IMR-90 (cell line): ENCODE measurements around the gene PTPN4. TPM values are rescaled to one million over a fixed set of nuclear protein-coding genes. Genes with fewer than 3 reads are reported as not detected.

ENCODE experiments used
- ATAC-seq: fragments of 200-7000 bp; cut with Tn5 transposase; 2 replicates; pipeline ENCODE4 v1.9.1; 2020; ENCODE audit warnings: low read depth, mild to moderate bottlenecking, moderate library complexity
- BruUV-seq: library from RNA; stranded (reverse); fragments of 400-500 nt; replicated peaks from 2 replicates; lab custom pipeline; 2021; lab: Mats Ljungman, UMichigan
- CTCF ChIA-PET: fragments of 300-600 bp; formaldehyde crosslinking; extraction: SDS; loops from one replicate; lab custom pipeline; 2021; ENCODE audit warnings: antibody characterized with exemption; lab: Yijun Ruan, JAX
- POLR2A ChIA-PET: fragments of 300-600 bp; sonication (Branson Sonifier 250); formaldehyde crosslinking; loops from one replicate; lab custom pipeline; 2022; ENCODE audit warnings: antibody characterized with exemption; ENCODE audit not compliant: unreplicated experiment; lab: Charles Lee
- DNase-seq: peaks from one replicate; pipeline ENCODE4 v3.0.0; 2013
- H2AFZ ChIP-seq: replicated peaks from 2 replicates; pipeline ENCODE3; 2013; ENCODE audit warnings: low read length, mild to moderate bottlenecking; ENCODE audit not compliant: poor library complexity
- H2AK5ac ChIP-seq: 2 replicates; pipeline ENCODE4 v1.6.1; 2013; ENCODE audit warnings: low read depth, low read length, inconsistent platforms
- H2AK9ac ChIP-seq: replicated peaks from 2 replicates; pipeline ENCODE3; 2013; ENCODE audit warnings: mild to moderate bottlenecking, low read depth, low read length, moderate library complexity; ENCODE audit not compliant: poor library complexity
- H2BK120ac ChIP-seq: 2 replicates; pipeline ENCODE4 v1.6.1; 2013; ENCODE audit warnings: low read depth, low read length, inconsistent platforms
- H2BK15ac ChIP-seq: 3 replicates; pipeline ENCODE4 v1.6.1; 2013; ENCODE audit warnings: low read depth, low read length, inconsistent platforms
- H2BK20ac ChIP-seq: 2 replicates; pipeline ENCODE4 v1.6.1; 2013; ENCODE audit warnings: low read depth, mild to moderate bottlenecking, inconsistent platforms, low read length, moderate library complexity
- H2BK5ac ChIP-seq: 2 replicates; pipeline ENCODE4 v1.6.1; 2013; ENCODE audit warnings: mild to moderate bottlenecking, low read depth, low read length, inconsistent platforms; ENCODE audit not compliant: poor library complexity, severe bottlenecking
- H3K14ac ChIP-seq: replicated peaks from 2 replicates; pipeline ENCODE4 v1.6.1; 2013; ENCODE audit warnings: low read depth, low read length, inconsistent platforms
- H3K18ac ChIP-seq: 2 replicates; pipeline ENCODE4 v1.6.1; 2013; ENCODE audit warnings: low read depth, low read length, control low read depth
- H3K23ac ChIP-seq: 2 replicates; pipeline ENCODE4 v1.6.1; 2013; ENCODE audit warnings: low read depth, low read length, inconsistent platforms
- H3K27ac ChIP-seq: 2 replicates; pipeline ENCODE4 v1.5.1; 2013; ENCODE audit warnings: mild to moderate bottlenecking, control low read depth, low read length; ENCODE audit not compliant: insufficient read depth
- H3K27me3 ChIP-seq: 2 replicates; pipeline ENCODE4 v1.6.1; 2013; ENCODE audit warnings: low read length; ENCODE audit not compliant: control insufficient read depth, insufficient read depth
- H3K36me3 ChIP-seq: 2 replicates; pipeline ENCODE4 v1.6.1; 2013; ENCODE audit warnings: low read length, mixed read lengths; ENCODE audit not compliant: control insufficient read depth, insufficient read depth
- H3K4ac ChIP-seq: 2 replicates; pipeline ENCODE4 v1.6.1; 2013; ENCODE audit warnings: low read depth, low read length, inconsistent platforms
- H3K4me1 ChIP-seq: 2 replicates; pipeline ENCODE4 v1.6.1; 2013; ENCODE audit warnings: low read length, mixed read lengths; ENCODE audit not compliant: control insufficient read depth, insufficient read depth
- H3K4me2 ChIP-seq: 2 replicates; pipeline ENCODE4 v1.6.1; 2013; ENCODE audit warnings: low read depth, mild to moderate bottlenecking, control low read depth, low read length, moderate library complexity
- H3K4me3 ChIP-seq: 2 replicates; pipeline ENCODE4 v1.5.1; 2013; ENCODE audit warnings: low read depth, mild to moderate bottlenecking, control low read depth, low read length, moderate library complexity; ENCODE audit not compliant: insufficient read depth
- H3K56ac ChIP-seq: 2 replicates; pipeline ENCODE4 v1.6.1; 2013; ENCODE audit warnings: low read length, inconsistent platforms; ENCODE audit not compliant: insufficient read depth; ENCODE audit errors: extremely low read depth
- H3K79me1 ChIP-seq, 2 experiments: 2 replicates each; pipeline ENCODE4 v1.6.1; 2013; ENCODE audit warnings: low read length in 2 of 2, inconsistent platforms in 1 of 2, low read depth in 1 of 2
- H3K9ac ChIP-seq: 2 replicates; pipeline ENCODE4 v1.6.1; 2013; ENCODE audit warnings: low read depth, low read length, control low read depth
- H3K9me1 ChIP-seq: 2 replicates; pipeline ENCODE4 v1.6.1; 2013; ENCODE audit warnings: low read length, inconsistent platforms; ENCODE audit not compliant: insufficient read depth
- H3K9me3 ChIP-seq: 2 replicates; pipeline ENCODE4 v1.6.1; 2013; ENCODE audit warnings: low read length; ENCODE audit not compliant: control insufficient read depth, insufficient read depth
- H4K20me1 ChIP-seq: 2 replicates; pipeline ENCODE4 v1.6.1; 2013; ENCODE audit warnings: low read length, inconsistent platforms; ENCODE audit not compliant: insufficient read depth
- H4K5ac ChIP-seq: 2 replicates; pipeline ENCODE4 v1.6.1; 2013; ENCODE audit warnings: mild to moderate bottlenecking, low read depth, low read length, control low read depth
- H4K8ac ChIP-seq, 2 experiments: 2 replicates each; pipeline ENCODE4 v1.6.1; 2013; ENCODE audit warnings: low read depth in 2 of 2, low read length in 2 of 2, control low read depth in 1 of 2, inconsistent platforms in 1 of 2
- H4K91ac ChIP-seq: 2 replicates; pipeline ENCODE4 v1.6.1; 2013; ENCODE audit warnings: low read depth, low read length, inconsistent platforms; ENCODE audit not compliant: insufficient read depth
- BHLHE40 ChIP-seq: fragments of 150-350 bp; IDR thresholded peaks from 2 replicates; pipeline ENCODE4 v1.6.1; 2016; ENCODE audit warnings: mild to moderate bottlenecking, low read depth, low read length
- CEBPB ChIP-seq: IDR thresholded peaks from 2 replicates; pipeline ENCODE4 v1.6.1; 2012; ENCODE audit warnings: low read depth, low read length, improper control_type of control experiment
- CHD1 ChIP-seq: IDR thresholded peaks from 2 replicates; pipeline ENCODE4 v1.6.1; 2012; ENCODE audit warnings: low read depth, low read length, improper control_type of control experiment
- MAFK ChIP-seq: IDR thresholded peaks from 2 replicates; pipeline ENCODE4 v1.6.1; 2012; ENCODE audit warnings: low read depth, low read length, improper control_type of control experiment
- MAZ ChIP-seq: IDR thresholded peaks from 2 replicates; pipeline ENCODE4 v1.6.1; 2012; ENCODE audit warnings: low read depth, mild to moderate bottlenecking, low read length, improper control_type of control experiment, moderate library complexity, borderline replicate concordance
- MXI1 ChIP-seq: IDR thresholded peaks from 2 replicates; pipeline ENCODE4 v1.6.1; 2012; ENCODE audit warnings: low read depth, mild to moderate bottlenecking, low read length, moderate library complexity, borderline replicate concordance
- NFE2L2 ChIP-seq: fragments of 150-350 bp; IDR thresholded peaks from 2 replicates; pipeline ENCODE4 v1.6.1; 2016; ENCODE audit warnings: low read depth, mild to moderate bottlenecking, low read length
- POLR2A ChIP-seq: IDR thresholded peaks from 2 replicates; pipeline ENCODE4 v1.6.1; 2012; ENCODE audit warnings: mild to moderate bottlenecking, low read depth, low read length
- RAD21 ChIP-seq: IDR thresholded peaks from 2 replicates; pipeline ENCODE4 v1.6.1; 2012; ENCODE audit warnings: low read length, improper control_type of control experiment
- RFX5 ChIP-seq: IDR thresholded peaks from 2 replicates; pipeline ENCODE4 v1.8.0; 2012; ENCODE audit warnings: low read depth, mild to moderate bottlenecking, low read length, moderate library complexity
- USF2 ChIP-seq: fragments of 150-350 bp; IDR thresholded peaks from 2 replicates; pipeline ENCODE4 v1.6.1; 2017; ENCODE audit warnings: mild to moderate bottlenecking, antibody characterized with exemption, low read length, low read depth
- WGBS, 2 experiments: methylation state at CpG; one replicate each; pipeline versions ENCODE4 v1.1.5 to v1.1.7; 2013; ENCODE audit warnings: missing lambda C conversion rate in 2 of 2; ENCODE audit not compliant: insufficient read length in 1 of 2; ENCODE audit errors: extremely low coverage in 2 of 2; 5-methylcytosine and 5-hydroxymethylcytosine counted together
- dilution Hi-C: fragments of 300-500 bp; cut with HindIII; formaldehyde crosslinking; loops from one replicate; pipeline ENCODE4 v1.14.3; 2018; ENCODE audit warnings: low sequenced_read_pairs; ENCODE audit not compliant: unreplicated experiment
- in situ Hi-C: fragments of 300-500 bp; cut with MboI; formaldehyde crosslinking; loops from 3 replicates; pipeline ENCODE4 v1.14.3; 2019; ENCODE audit warnings: low sequenced_read_pairs, inconsistent platforms, mixed read lengths
- intact Hi-C: fragments of 100-400 bp; cut with micrococcal nuclease; formaldehyde crosslinking; loops from 2 replicates; pipeline ENCODE4 v1.10.0; 2022
- polyA plus RNA-seq, 3 experiments: library from polyadenylated mRNA; depleted of rRNA; stranded (reverse); fragments of >200 nt; gene quantifications; 2 replicates each; pipeline ENCODE4 v1.2.3, GENCODE V29; 2012; ENCODE audit warnings: low replicate concordance in 1 of 3
- total RNA-seq: library from RNA; depleted of rRNA; stranded (reverse); fragments of >200 nt; gene quantifications from 2 replicates; pipeline ENCODE4 v1.2.3, GENCODE V29; 2012
- TF ChIP-seq, protein P1 (sequence below): conservative IDR thresholded peaks from 2 replicates; pipeline ENCODE4 v1.5.1; 2012; ENCODE audit warnings: mild to moderate bottlenecking, low read depth, low read length, improper control_type of control experiment

PTPN4 gene
- total and polyA plus RNA-seq, 2 of the 4 experiments (the other 2 are of a cell fraction) = 2.9 to 19.2 TPM

DNA sequence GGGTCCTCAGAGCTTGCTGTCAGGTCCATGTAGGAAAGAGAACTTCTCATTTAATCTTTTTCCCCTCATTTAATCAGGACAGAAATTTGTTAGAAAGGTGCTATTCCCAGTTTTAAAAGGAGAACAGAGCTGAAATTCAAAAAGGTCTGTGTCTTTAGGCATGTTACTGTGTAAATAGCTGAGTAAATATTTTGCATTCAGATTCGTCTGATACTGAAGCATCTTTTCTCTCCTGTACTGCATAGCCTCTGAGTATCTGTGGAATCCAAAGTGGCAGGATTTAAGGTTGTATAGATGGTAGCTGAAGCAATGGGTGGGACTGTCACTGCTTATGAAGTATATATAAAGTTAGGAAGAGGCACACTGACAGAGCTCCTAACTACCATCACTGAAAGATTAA is 9.0 kb downstream of the PTPN4 start:
- ATAC-seq (no peak), DNase-seq (no peak)
- Histone ChIP-seq H3K27me3 (no peaks in the 10 kb centered on the region), H3K4me3 (no peak overlapping the region), H3K4me1 (0 out of 2 replicates have a peak, but pooled peaks cover 1% of the 10 kb centered on the region), H3K4ac (no peak overlapping the region), H2AFZ (no peak overlapping the region), H2BK15ac (no peak overlapping the region), H2BK5ac (no peak overlapping the region), H2BK120ac (no peak overlapping the region), H3K23ac (no peak overlapping the region), H3K9me1 (no peaks in the 10 kb centered on the region; the same call in 1 of the 2 replicates), H3K4me2 (no peak overlapping the region), H4K8ac (no peak overlapping the region), H3K14ac (no peak overlapping the region), H4K5ac (no peak overlapping the region), H4K91ac (no peak overlapping the region), H3K27ac (no peak overlapping the region), H3K9me3 (no peaks in the 10 kb centered on the region), H3K79me1 (peaks cover 6 to 13% of the 10 kb centered on the region in 2 experiments; a peak in 3 of 4 replicates), H3K18ac (no peak overlapping the region), H3K9ac (no peak overlapping the region), H4K20me1 (no peaks in the 10 kb centered on the region), H3K56ac (no peak overlapping the region), H2AK5ac (no peak overlapping the region), H2BK20ac (no peak overlapping the region), H2AK9ac (no peak overlapping the region), H3K36me3 (no peaks in the 10 kb centered on the region)
- BruUV-seq = no TSS peak
- ChIA-PET CTCF (interaction anchor here (0.6 to 1.8 kb wide), 4 partner anchors 10 to 342 kb away, joined by 3 to 7 read pairs (median 3); no protein-coding TSS in a partner anchor), POLR2A (interaction anchor here (0.5 kb wide), 1 partner anchor 8 kb away, joined by 4 read pairs; no protein-coding TSS in a partner anchor)
- no CpG with 5 or more reads among the region's 1 CpG for WGBS, 2 experiments
- TF ChIP-seq CEBPB (no peak), BHLHE40 (no peak), USF2 (no peak), MAFK (no peak), MAZ (no peak), NFE2L2 (no peak), RAD21 (no peak), RFX5 (no peak), CHD1 (no peak), POLR2A (no peak), MXI1 (no peak)
- TF ChIP-seq, protein P1, sequence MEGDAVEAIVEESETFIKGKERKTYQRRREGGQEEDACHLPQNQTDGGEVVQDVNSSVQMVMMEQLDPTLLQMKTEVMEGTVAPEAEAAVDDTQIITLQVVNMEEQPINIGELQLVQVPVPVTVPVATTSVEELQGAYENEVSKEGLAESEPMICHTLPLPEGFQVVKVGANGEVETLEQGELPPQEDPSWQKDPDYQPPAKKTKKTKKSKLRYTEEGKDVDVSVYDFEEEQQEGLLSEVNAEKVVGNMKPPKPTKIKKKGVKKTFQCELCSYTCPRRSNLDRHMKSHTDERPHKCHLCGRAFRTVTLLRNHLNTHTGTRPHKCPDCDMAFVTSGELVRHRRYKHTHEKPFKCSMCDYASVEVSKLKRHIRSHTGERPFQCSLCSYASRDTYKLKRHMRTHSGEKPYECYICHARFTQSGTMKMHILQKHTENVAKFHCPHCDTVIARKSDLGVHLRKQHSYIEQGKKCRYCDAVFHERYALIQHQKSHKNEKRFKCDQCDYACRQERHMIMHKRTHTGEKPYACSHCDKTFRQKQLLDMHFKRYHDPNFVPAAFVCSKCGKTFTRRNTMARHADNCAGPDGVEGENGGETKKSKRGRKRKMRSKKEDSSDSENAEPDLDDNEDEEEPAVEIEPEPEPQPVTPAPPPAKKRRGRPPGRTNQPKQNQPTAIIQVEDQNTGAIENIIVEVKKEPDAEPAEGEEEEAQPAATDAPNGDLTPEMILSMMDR = no peak
- dilution Hi-C loops (no loop called here), intact Hi-C loops (no loop called here), in situ Hi-C loops (no loop called here)
